K562 (cell line): ENCODE measurements around the gene BBLN.

Experiments used
- BRD4 ChIP-seq: fragments of 200-600 bp; sonication (generic); IDR thresholded peaks from 2 replicates; pipeline ENCODE4 v1.6.1; 2017; ENCODE audit warnings: inconsistent platforms
- EZH2 ChIP-seq: IDR thresholded peaks from 2 replicates; pipeline ENCODE4 v1.6.1; 2012; ENCODE audit warnings: low read depth, mild to moderate bottlenecking, inconsistent platforms, low read length, borderline replicate concordance
- FOXA1 ChIP-seq: fragments of 450-650 bp; IDR thresholded peaks from 2 replicates; pipeline ENCODE4 v1.6.1; 2016; ENCODE audit warnings: mild to moderate bottlenecking, borderline replicate concordance
- NBN ChIP-seq: fragments of 450-650 bp; IDR thresholded peaks from 2 replicates; pipeline ENCODE4 v1.6.1; 2016; ENCODE audit warnings: low read depth, mild to moderate bottlenecking
- SFPQ ChIP-seq: fragments of 200-400 bp; formaldehyde crosslinking; IDR thresholded peaks from 2 replicates; pipeline ENCODE4 v1.6.1; 2017; ENCODE audit warnings: mild to moderate bottlenecking, low read depth, low read length, moderate library complexity
- ZFP30 ChIP-seq: fragments of 250-450 bp; sonication (Bioruptor Pico); IDR thresholded peaks from 2 replicates; pipeline ENCODE4 v1.8.0; 2022; ENCODE audit warnings: moderate library complexity, mild to moderate bottlenecking, inconsistent platforms, borderline replicate concordance
- ZNF133 ChIP-seq: fragments of 250-450 bp; sonication (Bioruptor Pico); IDR thresholded peaks from 2 replicates; pipeline ENCODE4 v1.4.0; 2020; ENCODE audit warnings: mild to moderate bottlenecking
- ZNF589 ChIP-seq: fragments of 200-800 bp; sonication (Bioruptor generic); IDR thresholded peaks from 2 replicates; pipeline ENCODE4 v1.6.1; 2016; ENCODE audit warnings: low read depth, missing genetic modification characterization, missing compliant biosample characterization
- TF ChIP-seq, protein P1 (sequence below): sonication (generic); formaldehyde crosslinking; IDR thresholded peaks from 2 replicates; pipeline ENCODE4 v1.8.0; 2022; ENCODE audit warnings: mild to moderate bottlenecking, missing genetic modification reagents
- TF ChIP-seq, protein P2 (sequence below): fragments of 200-800 bp; sonication (Bioruptor generic); IDR thresholded peaks from 2 replicates; pipeline ENCODE4 v1.6.1; 2016; ENCODE audit warnings: missing genetic modification characterization, missing compliant biosample characterization

GRCh38 chr9:128182893-128183588 is 23.0 kb downstream of the BBLN start:
- TF ChIP-seq ZNF589 (CRISPR knock-in tag), result no peak
- TF ChIP-seq BRD4, result no peak
- TF ChIP-seq, protein P1, sequence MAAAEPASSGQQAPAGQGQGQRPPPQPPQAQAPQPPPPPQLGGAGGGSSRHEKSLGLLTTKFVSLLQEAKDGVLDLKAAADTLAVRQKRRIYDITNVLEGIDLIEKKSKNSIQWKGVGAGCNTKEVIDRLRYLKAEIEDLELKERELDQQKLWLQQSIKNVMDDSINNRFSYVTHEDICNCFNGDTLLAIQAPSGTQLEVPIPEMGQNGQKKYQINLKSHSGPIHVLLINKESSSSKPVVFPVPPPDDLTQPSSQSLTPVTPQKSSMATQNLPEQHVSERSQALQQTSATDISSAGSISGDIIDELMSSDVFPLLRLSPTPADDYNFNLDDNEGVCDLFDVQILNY (CRISPR knock-in tag), result no peak
- TF ChIP-seq ZFP30, result no peak
- no peak for TF ChIP-seq ZNF133
- TF ChIP-seq NBN, result no peak
- TF ChIP-seq EZH2, result no peak
- TF ChIP-seq, protein P2, sequence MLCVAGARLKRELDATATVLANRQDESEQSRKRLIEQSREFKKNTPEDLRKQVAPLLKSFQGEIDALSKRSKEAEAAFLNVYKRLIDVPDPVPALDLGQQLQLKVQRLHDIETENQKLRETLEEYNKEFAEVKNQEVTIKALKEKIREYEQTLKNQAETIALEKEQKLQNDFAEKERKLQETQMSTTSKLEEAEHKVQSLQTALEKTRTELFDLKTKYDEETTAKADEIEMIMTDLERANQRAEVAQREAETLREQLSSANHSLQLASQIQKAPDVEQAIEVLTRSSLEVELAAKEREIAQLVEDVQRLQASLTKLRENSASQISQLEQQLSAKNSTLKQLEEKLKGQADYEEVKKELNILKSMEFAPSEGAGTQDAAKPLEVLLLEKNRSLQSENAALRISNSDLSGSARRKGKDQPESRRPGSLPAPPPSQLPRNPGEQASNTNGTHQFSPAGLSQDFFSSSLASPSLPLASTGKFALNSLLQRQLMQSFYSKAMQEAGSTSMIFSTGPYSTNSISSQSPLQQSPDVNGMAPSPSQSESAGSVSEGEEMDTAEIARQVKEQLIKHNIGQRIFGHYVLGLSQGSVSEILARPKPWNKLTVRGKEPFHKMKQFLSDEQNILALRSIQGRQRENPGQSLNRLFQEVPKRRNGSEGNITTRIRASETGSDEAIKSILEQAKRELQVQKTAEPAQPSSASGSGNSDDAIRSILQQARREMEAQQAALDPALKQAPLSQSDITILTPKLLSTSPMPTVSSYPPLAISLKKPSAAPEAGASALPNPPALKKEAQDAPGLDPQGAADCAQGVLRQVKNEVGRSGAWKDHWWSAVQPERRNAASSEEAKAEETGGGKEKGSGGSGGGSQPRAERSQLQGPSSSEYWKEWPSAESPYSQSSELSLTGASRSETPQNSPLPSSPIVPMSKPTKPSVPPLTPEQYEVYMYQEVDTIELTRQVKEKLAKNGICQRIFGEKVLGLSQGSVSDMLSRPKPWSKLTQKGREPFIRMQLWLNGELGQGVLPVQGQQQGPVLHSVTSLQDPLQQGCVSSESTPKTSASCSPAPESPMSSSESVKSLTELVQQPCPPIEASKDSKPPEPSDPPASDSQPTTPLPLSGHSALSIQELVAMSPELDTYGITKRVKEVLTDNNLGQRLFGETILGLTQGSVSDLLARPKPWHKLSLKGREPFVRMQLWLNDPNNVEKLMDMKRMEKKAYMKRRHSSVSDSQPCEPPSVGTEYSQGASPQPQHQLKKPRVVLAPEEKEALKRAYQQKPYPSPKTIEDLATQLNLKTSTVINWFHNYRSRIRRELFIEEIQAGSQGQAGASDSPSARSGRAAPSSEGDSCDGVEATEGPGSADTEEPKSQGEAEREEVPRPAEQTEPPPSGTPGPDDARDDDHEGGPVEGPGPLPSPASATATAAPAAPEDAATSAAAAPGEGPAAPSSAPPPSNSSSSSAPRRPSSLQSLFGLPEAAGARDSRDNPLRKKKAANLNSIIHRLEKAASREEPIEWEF (CRISPR knock-in tag), result no peak
- no peak for TF ChIP-seq FOXA1
- no peak for TF ChIP-seq SFPQ
